Muscle layer of duodenum (tissue), 2 donors: Measurements from ENCODE around the gene CNN1.
"Not testable (repeated sequence)": the region's sequence is repeated elsewhere in the genome, so short reads cannot be mapped to it uniquely, and the experiment has no call there.

Source experiments
- H3K27ac ChIP-seq: one replicate; pipeline ENCODE4 v1.7.0; 2013; ENCODE audit warnings: mild to moderate bottlenecking, low read length
- H3K27me3 ChIP-seq: one replicate; pipeline ENCODE4 v1.7.0; 2013; ENCODE audit warnings: low read depth, mild to moderate bottlenecking, control low read depth, low read length
- H3K36me3 ChIP-seq, 2 donors: one replicate each; pipeline ENCODE4 v1.7.0; 2013; ENCODE audit warnings: low read length in 2 of 2, control low read depth in 1 of 2, mild to moderate bottlenecking in 1 of 2; ENCODE audit not compliant: insufficient read depth in 2 of 2, control insufficient read depth in 1 of 2
- H3K4me1 ChIP-seq, 2 donors: one replicate each; pipeline ENCODE4 v1.7.0; 2013; ENCODE audit warnings: low read length in 2 of 2, mild to moderate bottlenecking in 2 of 2, control low read depth in 1 of 2, moderate library complexity in 1 of 2; ENCODE audit not compliant: insufficient read depth in 2 of 2, control insufficient read depth in 1 of 2
- H3K4me3 ChIP-seq, 2 donors: one replicate each; pipeline ENCODE4 v1.7.0; 2013; ENCODE audit warnings: low read length in 2 of 2, low read depth in 1 of 2, mild to moderate bottlenecking in 1 of 2
- H3K9me3 ChIP-seq, 2 donors: one replicate each; pipeline ENCODE4 v1.7.0; 2013; ENCODE audit warnings: low read length in 2 of 2, control low read depth in 1 of 2, mild to moderate bottlenecking in 1 of 2; ENCODE audit not compliant: control insufficient read depth in 1 of 2
- donor health status: healthy.

Gene CNN1

GRCh38 chr19:11594084-11594483 lies 55.4 kb downstream of the CNN1 start:
- Histone ChIP-seq H3K27me3 (no peaks in the 10 kb centered on the region), H3K4me3 (no peak overlapping the region), H3K27ac (no peak overlapping the region), H3K36me3 (no peaks in the 10 kb centered on the region), H3K9me3 (no peaks in the 10 kb centered on the region), H3K4me1 (peaks cover 3 to 12% of the 10 kb centered on the region in 2 donors)

- H3K27ac ChIP-seq = no peak overlapping the region
- no peaks in the 10 kb centered on the region for H3K36me3 ChIP-seq
- no peaks in the 10 kb centered on the region for H3K9me3 ChIP-seq
- no peaks in the 10 kb centered on the region for H3K27me3 ChIP-seq
- H3K4me1 ChIP-seq = peaks cover 3 to 14% of the 10 kb centered on the region in 2 donors
- no peak overlapping the region for H3K4me3 ChIP-seq
These were observed 57.5 kb downstream of the CNN1 start for GRCh38 chr19:11596156-11596555.

- H3K36me3 ChIP-seq = no peaks in the 10 kb centered on the region
- no peaks in the 10 kb centered on the region for H3K9me3 ChIP-seq
- peak within 1 kb of the TSS; percentile 83 to 91 for H3K4me3 ChIP-seq
- H3K4me1 ChIP-seq = peaks cover 3 to 14% of the 10 kb centered on the region in 2 donors
- no peaks in the 10 kb centered on the region for H3K27me3 ChIP-seq
- H3K27ac ChIP-seq = peak within 1 kb of the TSS; percentile 79
These were observed 58.8 kb downstream of the CNN1 start, which contains the start of gene ZNF627 for GRCh38 chr19:11597202-11598102. TSS of gene ZNF627 (plus strand) at chr19:11597483. CDS start at chr19:11597628, 145 bp downstream.

- no peaks in the 10 kb centered on the region for H3K27me3 ChIP-seq
- peaks cover 3 to 14% of the 10 kb centered on the region in 2 donors for H3K4me1 ChIP-seq
- H3K4me3 ChIP-seq = peak overlapping the region; percentile 83 to 91
- H3K27ac ChIP-seq = peak overlapping the region; percentile 79
- H3K36me3 ChIP-seq = no peaks in the 10 kb centered on the region
- H3K9me3 ChIP-seq = no peaks in the 10 kb centered on the region
These were observed 59.4 kb downstream of the CNN1 start for GRCh38 chr19:11598103-11598483.

- Histone ChIP-seq H3K27me3 (no peaks in the 10 kb centered on the region), H3K27ac (no peak overlapping the region), H3K4me3 (peak overlapping the region; percentile 0 to 91), H3K4me1 (peaks cover 3 to 14% of the 10 kb centered on the region in 2 donors), H3K9me3 (no peaks in the 10 kb centered on the region), H3K36me3 (no peaks in the 10 kb centered on the region)
These were observed 60.1 kb downstream of the CNN1 start for GRCh38 chr19:11598746-11599145.

- H3K36me3 ChIP-seq, H3K9me3 ChIP-seq, H3K27me3 ChIP-seq, H3K27ac ChIP-seq, H3K4me3 ChIP-seq: not testable (repeated sequence)
- H3K4me1 ChIP-seq = peaks cover 3 to 14% of the 10 kb centered on the region in 2 donors
These were observed 61.1 kb downstream of the CNN1 start for GRCh38 chr19:11599704-11600103.
